UCSD-AML1 (cell line): ENCODE measurements around the gene ASTL.
"Not testable (repeated sequence)": the region's sequence is repeated elsewhere in the genome, so short reads cannot be mapped to it uniquely, and the experiment has no call there.

ENCODE experiments used
- DNase-seq: peaks from one replicate; lab custom pipeline; 2025; ENCODE audit not compliant: unreplicated experiment; lab: John Stamatoyannopoulos, UW

Gene ASTL

DNA sequence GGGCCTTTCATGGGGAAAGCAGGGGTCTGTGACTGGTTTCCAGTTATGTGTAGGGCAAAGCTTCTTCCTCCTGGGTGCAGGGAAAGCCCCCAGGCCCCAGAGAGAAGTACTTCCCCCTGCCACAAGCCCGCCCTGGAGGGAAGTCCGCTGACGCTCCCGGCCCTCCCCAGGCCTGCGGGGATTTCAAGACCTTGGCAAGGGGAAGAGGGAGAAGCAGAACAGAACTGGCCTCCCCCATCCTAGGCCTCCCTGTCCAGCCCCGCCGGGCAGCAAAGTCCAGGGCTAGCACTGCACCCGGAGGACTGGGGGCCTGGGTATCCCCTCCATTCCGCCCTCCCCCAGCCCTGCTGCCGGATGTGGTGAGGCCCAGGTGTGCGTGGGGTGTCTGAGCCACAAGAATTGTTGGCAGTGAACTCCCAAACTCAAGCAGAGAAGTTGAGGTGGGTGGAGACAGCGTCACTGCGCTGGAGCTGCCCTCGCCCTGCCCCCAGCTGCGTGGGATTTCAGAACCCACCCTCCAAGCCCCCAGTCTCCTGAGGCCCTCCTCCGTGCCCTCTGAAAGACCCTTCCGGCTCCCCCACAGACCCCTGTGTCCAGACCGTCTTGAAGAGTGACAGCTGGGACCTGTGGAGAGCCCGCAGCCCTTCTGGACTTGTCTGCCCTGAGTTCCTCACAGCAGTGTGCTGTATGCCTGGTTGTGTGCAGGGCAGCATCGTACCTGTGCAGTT, 8.0 kb upstream of the ASTL start:
- DNase-seq: peak; percentile 81

GRCh38 chr2:96145848-96146152, 7.5 kb upstream of the ASTL start:
- no peak for DNase-seq

DNA sequence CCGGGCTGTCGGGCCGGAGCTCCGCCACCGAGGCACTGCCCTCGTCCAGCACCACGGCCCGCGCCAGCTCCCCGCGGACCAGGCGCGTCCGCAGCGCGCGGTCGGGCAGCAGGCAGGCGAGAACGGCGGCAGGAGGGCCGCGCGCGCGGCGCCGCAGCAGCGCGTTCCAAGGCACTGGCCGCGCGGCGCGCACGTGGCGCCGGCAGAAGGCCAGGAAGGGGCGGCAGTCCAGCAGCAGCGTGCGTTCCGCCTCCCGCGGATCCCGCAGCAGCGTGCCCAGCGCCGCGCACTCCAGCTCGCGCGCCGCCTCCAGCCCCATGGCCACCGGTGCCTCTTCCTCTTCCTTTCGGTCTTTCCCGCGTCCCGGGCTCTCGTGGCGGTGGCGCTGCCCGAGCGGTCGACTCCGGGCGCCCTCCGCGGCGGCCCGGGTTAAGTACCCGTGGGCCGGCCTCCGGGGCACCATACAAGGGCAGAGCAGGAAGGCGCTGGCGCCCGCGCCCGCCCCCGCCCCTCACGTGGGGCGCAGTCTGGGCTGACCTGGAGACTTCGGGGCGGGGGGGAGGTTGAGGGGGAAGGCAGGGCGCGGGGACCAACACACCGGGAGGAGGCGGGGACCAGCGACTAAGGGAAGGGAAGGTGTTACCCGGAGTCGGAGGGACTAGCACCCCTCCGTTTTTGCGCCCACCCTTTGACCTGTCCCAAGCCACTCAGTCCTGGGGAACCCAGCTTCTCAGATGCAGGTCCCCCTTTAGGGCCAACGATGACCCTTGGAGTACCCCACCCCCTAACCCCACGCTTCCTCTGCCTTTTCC, 6.9 kb upstream of the ASTL start, which contains the start of gene DUSP2:
Gene DUSP2, minus strand, starts transcription at position 405 of the 812 bp plus-strand sequence. Its CDS starts 86 bp downstream, at position 319.
- DNase-seq: peak; percentile 91

GRCh38 chr2:96144481-96145035, 6.3 kb upstream of the ASTL start:
- no peak for DNase-seq

GRCh38 chr2:96143848-96144480, 5.7 kb upstream of the ASTL start:
- no peak for DNase-seq

- no peak for DNase-seq
Observed at GRCh38 chr2:96143231-96143847, 5.0 kb upstream of the ASTL start.

- no peak for DNase-seq
Observed at GRCh38 chr2:96142217-96143113, 4.2 kb upstream of the ASTL start.

GRCh38 chr2:96141624-96141967, 3.3 kb upstream of the ASTL start:
- not testable (repeated sequence) for DNase-seq

GRCh38 chr2:96140941-96141623, 2.8 kb upstream of the ASTL start:
- DNase-seq: no peak

GRCh38 chr2:96139181-96139758, 968 bp upstream of the ASTL start:
- DNase-seq: no peak

DNA sequence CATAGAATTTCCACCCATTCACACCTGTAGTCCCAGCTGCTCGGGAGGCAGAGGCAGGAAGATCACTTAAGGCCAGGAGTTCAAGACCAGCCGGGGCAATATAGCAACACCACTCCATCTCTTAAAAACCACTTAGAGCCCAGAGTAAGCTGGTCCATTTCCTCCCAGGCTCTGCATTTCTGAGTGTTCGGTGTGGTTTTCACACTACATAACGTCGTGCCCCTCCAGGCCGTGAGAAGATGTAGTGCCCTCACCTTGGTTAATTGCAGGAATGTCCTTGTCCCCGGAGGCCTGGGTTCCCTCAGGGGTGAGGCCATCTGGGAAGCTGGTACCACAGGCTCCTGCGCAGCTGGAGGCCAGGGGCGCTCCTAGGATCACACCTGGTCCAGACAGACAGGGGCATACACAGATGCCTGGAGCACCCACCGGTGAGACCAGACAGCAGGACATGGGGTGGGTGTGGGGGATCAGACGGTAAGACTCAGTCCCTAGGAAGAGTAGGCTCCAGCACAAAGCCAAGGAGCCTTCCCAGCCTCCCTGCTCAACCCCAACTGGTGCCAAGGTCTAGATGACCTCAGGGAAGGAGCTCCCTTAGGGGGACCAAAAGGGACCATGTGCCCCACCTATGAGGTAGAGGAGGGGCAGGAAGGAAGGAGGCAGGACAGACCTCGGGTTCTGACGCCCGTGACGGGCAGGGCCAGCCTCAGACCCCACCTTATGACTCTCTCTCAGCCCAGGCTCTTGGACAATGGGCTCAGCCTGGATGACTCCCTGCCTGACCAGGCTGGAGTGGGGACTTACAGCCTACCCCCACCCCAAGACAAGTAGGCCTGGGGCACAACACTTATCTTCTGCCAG, 752 bp downstream of the ASTL start:
- no peak for DNase-seq

DNA sequence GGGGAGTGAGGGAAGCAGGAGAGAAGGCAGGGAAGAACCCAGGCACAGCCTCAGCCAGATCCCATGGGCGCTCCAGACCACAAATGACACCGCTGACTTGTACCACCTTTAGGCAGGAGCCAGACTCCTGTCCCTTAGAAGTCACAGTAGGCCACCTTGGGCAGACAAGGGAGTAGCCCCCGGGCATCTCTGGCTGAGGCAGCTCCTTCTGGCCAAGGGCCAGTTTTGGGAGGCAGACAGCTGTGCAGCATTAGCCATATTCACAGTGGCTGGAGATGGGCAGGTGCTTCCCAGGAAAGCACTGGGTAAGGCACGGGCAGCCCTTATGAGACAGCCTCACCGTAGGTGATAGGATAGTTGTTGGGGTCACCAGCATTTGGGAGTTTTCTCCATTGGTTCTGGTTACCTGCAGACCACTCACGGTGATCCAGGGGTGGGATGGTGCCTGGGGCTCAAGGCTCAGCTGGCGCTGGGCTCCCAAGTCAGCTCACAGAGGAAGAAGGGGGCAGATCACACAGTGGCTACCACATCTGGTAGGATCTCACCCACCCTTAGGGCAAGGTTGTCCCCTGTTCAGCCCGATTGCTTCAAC, 2.1 kb downstream of the ASTL start:
- DNase-seq: no peak

DNA sequence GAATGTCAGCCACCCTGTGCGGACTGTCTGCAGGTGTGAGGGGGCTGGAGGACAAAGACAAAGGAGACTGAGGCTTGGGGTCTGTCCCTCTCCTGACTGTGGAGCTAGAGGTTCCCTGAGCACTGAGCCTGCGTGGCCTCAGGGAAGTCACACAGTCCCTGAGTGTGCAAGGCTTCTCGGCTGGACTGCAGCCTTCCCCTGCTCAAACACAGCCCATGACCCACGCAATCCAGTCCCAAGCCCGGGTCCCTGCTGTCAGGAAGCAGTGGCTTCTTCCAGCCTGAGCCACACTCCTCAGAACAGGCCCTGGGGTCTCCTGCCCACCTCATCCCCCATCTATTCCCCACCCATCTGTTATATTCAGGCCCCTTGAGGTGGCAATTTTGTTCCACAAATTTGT, 2.7 kb downstream of the ASTL start:
- DNase-seq: no peak

DNA sequence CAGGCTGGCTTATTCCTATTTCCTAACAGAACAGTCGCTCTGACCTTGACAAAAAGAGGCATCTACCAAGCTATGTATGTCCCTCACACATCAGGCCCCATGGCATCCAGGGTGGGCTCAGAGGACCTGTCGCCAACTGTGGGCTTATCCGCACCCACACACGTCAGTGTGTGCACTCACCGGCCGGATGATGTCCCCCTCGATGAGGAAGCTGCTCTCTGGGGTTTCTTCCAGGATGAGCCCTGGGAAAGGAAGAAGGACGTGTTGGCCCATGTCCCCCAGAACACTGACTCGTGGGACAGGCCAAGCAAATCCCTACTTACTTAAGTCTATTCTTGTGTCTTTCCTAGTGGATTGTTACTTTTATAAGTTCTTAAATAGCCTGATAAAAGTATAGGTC, 3.1 kb downstream of the ASTL start:
- DNase-seq: no peak

GRCh38 chr2:96134421-96134820, 3.9 kb downstream of the ASTL start:
- DNase-seq: no peak

DNA sequence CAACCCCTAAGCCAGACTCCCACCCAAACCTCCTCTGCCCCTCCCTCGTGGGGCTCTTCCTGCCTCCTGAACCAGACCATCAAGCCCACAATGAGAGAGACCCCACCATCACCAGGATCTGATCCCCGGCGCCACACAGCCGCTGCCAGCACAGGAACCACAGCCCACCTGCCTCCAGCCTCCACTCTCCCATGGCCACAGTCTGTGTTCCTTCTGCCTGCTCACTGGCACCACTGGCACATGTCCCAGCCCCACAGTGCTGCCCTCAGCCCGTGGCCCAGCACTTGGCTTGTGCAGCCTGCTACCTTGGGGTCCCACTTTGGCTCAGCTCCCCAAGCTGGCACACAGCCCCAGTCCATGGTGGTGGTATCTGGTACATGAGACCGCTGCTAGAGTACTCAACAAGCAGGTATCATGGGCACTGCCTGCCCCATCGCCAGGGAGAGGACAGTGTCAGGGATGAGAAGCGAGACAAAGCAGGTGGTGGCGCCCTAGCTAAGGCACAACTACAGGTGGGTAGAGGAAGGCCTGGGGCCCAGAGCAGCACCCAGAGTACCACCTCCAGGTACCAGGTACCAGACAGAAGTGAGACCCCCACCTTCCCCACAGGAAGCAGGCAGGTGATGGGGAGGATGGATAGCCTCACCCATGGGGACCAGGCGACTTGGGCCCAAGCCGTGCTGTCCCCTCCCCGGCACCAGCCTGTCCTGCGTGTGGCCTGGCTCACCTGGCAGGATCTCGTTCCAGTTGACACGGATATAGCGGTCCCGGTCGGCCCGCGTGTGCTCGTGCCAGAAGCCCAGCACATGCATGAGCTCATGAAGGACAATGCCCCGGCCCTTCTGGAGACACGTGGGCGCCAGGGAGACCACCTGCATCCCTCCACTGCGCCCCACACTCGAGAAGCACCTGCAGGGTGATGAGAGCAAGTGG, 6.2 kb downstream of the ASTL start:
- DNase-seq: no peak

DNA sequence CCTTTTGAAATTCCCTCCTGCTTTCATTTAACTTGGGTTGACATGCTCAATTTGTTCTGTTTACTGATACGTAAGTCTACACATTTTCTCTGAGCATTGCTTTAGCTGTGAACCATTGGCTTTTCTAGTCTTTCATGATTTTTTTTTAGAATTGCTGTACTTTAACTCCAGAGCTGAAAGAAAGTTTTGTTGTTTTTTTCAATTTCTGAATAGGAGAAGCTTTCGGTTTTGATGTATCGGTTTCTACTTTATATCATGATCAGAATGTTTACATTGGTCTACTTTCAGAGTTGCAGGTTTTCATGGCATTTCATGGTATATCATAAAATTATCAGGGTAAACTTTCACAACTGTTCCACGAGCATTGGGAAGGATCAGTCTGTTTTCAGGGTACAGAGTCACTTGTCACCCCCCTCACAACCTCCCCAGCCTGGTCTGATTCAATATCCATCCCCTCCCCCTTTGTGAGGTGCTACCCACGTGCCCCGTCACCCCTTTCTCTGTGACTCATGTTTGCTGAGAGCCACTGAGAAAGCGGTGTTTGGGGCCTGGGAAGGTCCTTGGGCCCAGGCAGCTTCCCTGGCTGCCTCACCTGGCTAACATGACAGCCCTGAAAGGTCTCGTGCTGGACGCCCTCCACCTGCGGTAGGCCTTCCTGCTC, 7.0 kb downstream of the ASTL start:
- DNase-seq: no peak
